HG02870 (cell line): ENCODE results near the gene PRKD1.
A peak's percentile ranks its signal among the peaks of the same experiment; 100 is the strongest.
"Not testable (repeated sequence)": the region's sequence is repeated elsewhere in the genome, so short reads cannot be mapped to it uniquely, and the experiment has no call there.

Source experiments
- ATAC-seq: cut with Tn5 transposase; IDR thresholded peaks from one replicate; pipeline ENCODE4 v1.9.1; 2021; ENCODE audit warnings: mild to moderate bottlenecking, moderate library complexity; ENCODE audit not compliant: unreplicated experiment

The PRKD1 gene

GRCh38 chr14:29905543-29905942 lies 22.1 kb downstream of the PRKD1 start:
- no peak for ATAC-seq

GRCh38 chr14:29900609-29901350 lies 26.9 kb downstream of the PRKD1 start:
- ATAC-seq: no peak

- ATAC-seq: no peak
These were observed 29.2 kb downstream of the PRKD1 start for GRCh38 chr14:29898470-29898869.

GRCh38 chr14:29897181-29897580 lies 30.5 kb downstream of the PRKD1 start:
- ATAC-seq: no peak

- ATAC-seq: no peak
These were observed 31.3 kb downstream of the PRKD1 start for GRCh38 chr14:29896354-29896821.

- no peak for ATAC-seq
These were observed 32.0 kb downstream of the PRKD1 start for GRCh38 chr14:29895591-29896083.

- no peak for ATAC-seq
These were observed 33.7 kb downstream of the PRKD1 start for GRCh38 chr14:29893989-29894388.

- no peak for ATAC-seq
These were observed 35.3 kb downstream of the PRKD1 start for GRCh38 chr14:29892327-29892726.

- no peak for ATAC-seq
These were observed 41.7 kb downstream of the PRKD1 start for GRCh38 chr14:29885988-29886387.

- ATAC-seq: no peak
These were observed 59.6 kb downstream of the PRKD1 start for GRCh38 chr14:29868000-29868399.

- no peak for ATAC-seq
These were observed 62.3 kb downstream of the PRKD1 start for GRCh38 chr14:29865299-29865698.

- ATAC-seq: no peak
These were observed 65.7 kb downstream of the PRKD1 start for GRCh38 chr14:29861996-29862395.

GRCh38 chr14:29858299-29858698 lies 69.3 kb downstream of the PRKD1 start:
- ATAC-seq: peak; percentile 84

- no peak for ATAC-seq
These were observed 70.1 kb downstream of the PRKD1 start for GRCh38 chr14:29857551-29857950.

GRCh38 chr14:29856516-29856915 lies 71.1 kb downstream of the PRKD1 start:
- ATAC-seq: no peak

GRCh38 chr14:29853691-29854090 lies 74.0 kb downstream of the PRKD1 start:
- not testable (repeated sequence) for ATAC-seq

- no peak for ATAC-seq
These were observed 74.4 kb downstream of the PRKD1 start for GRCh38 chr14:29853272-29853671.

- ATAC-seq: no peak
These were observed 76.2 kb downstream of the PRKD1 start for GRCh38 chr14:29851397-29851796.

- ATAC-seq: no peak
These were observed 80.6 kb downstream of the PRKD1 start for GRCh38 chr14:29847056-29847380.

GRCh38 chr14:29846339-29847055 lies 81.2 kb downstream of the PRKD1 start:
- ATAC-seq: no peak

- ATAC-seq: no peak
These were observed 83.7 kb downstream of the PRKD1 start for GRCh38 chr14:29843981-29844380.

- ATAC-seq: no peak
These were observed 85.4 kb downstream of the PRKD1 start for GRCh38 chr14:29842228-29842627.
